Thyroid gland (tissue), 4 donors: ENCODE data around the gene ZMYM4.

Experiments
- POLR2A ChIP-seq, 2 donors: fragments of 450-650 bp; IDR thresholded peaks; one replicate each; pipeline ENCODE4 v1.6.1; 2017; ENCODE audit warnings: antibody characterized with exemption in 2 of 2, mild to moderate bottlenecking in 2 of 2, moderate library complexity in 1 of 2
- TF ChIP-seq, protein P1 (sequence below), 6 experiments: fragments of 200-600 bp in 3 of 6; fragments of 450-650 bp in 3 of 6; sonication (generic) in 3 of 6; IDR thresholded peaks; one replicate each; pipeline ENCODE4 v1.5.1; 2016 to 2019; ENCODE audit warnings: antibody characterized with exemption in 6 of 6, mild to moderate bottlenecking in 2 of 6, inconsistent platforms in 1 of 6, moderate library complexity in 1 of 6

DNA sequence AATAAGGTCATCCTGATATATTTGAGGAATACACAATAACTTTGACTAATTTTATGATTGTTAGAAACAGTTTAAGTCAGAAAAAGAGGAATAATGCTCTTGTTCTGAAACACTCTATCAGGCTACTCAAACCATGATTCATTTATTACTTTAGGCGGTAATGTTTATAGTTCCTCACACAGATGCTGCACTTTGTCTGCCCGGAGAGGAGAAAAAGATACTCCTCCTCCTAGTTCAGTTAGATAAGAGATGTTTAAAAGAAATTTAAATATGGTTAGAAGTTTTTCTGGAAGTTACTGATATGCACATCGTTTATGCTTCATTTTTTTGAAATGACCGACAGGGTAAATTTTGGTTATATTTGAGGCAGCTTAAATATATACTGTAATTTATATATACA lies 103.0 kb downstream of the ZMYM4 start:
- TF ChIP-seq, protein P1, sequence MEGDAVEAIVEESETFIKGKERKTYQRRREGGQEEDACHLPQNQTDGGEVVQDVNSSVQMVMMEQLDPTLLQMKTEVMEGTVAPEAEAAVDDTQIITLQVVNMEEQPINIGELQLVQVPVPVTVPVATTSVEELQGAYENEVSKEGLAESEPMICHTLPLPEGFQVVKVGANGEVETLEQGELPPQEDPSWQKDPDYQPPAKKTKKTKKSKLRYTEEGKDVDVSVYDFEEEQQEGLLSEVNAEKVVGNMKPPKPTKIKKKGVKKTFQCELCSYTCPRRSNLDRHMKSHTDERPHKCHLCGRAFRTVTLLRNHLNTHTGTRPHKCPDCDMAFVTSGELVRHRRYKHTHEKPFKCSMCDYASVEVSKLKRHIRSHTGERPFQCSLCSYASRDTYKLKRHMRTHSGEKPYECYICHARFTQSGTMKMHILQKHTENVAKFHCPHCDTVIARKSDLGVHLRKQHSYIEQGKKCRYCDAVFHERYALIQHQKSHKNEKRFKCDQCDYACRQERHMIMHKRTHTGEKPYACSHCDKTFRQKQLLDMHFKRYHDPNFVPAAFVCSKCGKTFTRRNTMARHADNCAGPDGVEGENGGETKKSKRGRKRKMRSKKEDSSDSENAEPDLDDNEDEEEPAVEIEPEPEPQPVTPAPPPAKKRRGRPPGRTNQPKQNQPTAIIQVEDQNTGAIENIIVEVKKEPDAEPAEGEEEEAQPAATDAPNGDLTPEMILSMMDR (IDR thresholded peaks at IDR 0.05), result no peak
- no peak for TF ChIP-seq POLR2A (IDR thresholded peaks at IDR 0.05)
